OCI-LY7 (cell line): ENCODE data around the gene CAPN13. TPM values are rescaled to one million over a fixed set of nuclear protein-coding genes. Genes with fewer than 3 reads are reported as not detected.

Experiments used
- BruUV-seq: library from RNA; stranded (reverse); fragments of 400-500 nt; replicated peaks from 2 replicates; lab custom pipeline; 2021; lab: Mats Ljungman, UMichigan
- CTCF ChIA-PET: fragments of 300-600 bp; sonication (Branson Sonifier 250); formaldehyde crosslinking; loops from one replicate; lab custom pipeline; 2022; ENCODE audit warnings: antibody characterized with exemption; ENCODE audit not compliant: unreplicated experiment; lab: Charles Lee
- POLR2A ChIA-PET: fragments of 300-600 bp; sonication (Branson Sonifier 250); formaldehyde crosslinking; loops from one replicate; lab custom pipeline; 2022; ENCODE audit warnings: antibody characterized with exemption; lab: Charles Lee
- DNase-seq: peaks from one replicate; pipeline ENCODE4 v3.0.0-alpha.2; 2015; ENCODE audit warnings: low spot score
- H2AFZ ChIP-seq: fragments of 200-600 bp; sonication (generic), shearing (Covaris generic); 2 replicates; pipeline ENCODE4 v1.6.1; 2014; ENCODE audit warnings: mild to moderate bottlenecking, antibody characterized with exemption, low read length, moderate library complexity
- H3K27ac ChIP-seq: fragments of 200-600 bp; sonication (generic); 2 replicates; pipeline ENCODE4 v1.5.1; 2014; ENCODE audit warnings: mixed run types, low read depth, mild to moderate bottlenecking, moderate library complexity, low read length, inconsistent platforms; ENCODE audit not compliant: poor library complexity, severe bottlenecking
- H3K36me3 ChIP-seq: fragments of 200-600 bp; sonication (generic); 2 replicates; pipeline ENCODE4 v1.6.1; 2014; ENCODE audit warnings: mild to moderate bottlenecking, antibody characterized with exemption, low read length, moderate library complexity, mixed read lengths; ENCODE audit not compliant: insufficient read depth
- H3K4me1 ChIP-seq: fragments of 200-600 bp; sonication (generic); 2 replicates; pipeline ENCODE4 v1.5.1; 2014; ENCODE audit warnings: mild to moderate bottlenecking, low read length; ENCODE audit not compliant: insufficient read depth, poor library complexity, severe bottlenecking
- H3K4me2 ChIP-seq: fragments of 200-600 bp; sonication (generic); 2 replicates; pipeline ENCODE4 v1.6.1; 2014; ENCODE audit warnings: mild to moderate bottlenecking, low read length
- H3K4me3 ChIP-seq: fragments of 200-600 bp; sonication (generic); 2 replicates; pipeline ENCODE4 v1.5.1; 2014; ENCODE audit warnings: mild to moderate bottlenecking, low read depth, low read length; ENCODE audit not compliant: poor library complexity, severe bottlenecking
- H3K79me2 ChIP-seq: fragments of 200-600 bp; sonication (generic); 2 replicates; pipeline ENCODE4 v1.6.1; 2016; ENCODE audit warnings: low read depth, mild to moderate bottlenecking, low read length, moderate library complexity, mixed read lengths; ENCODE audit not compliant: insufficient read depth
- H3K9me2 ChIP-seq: fragments of 200-600 bp; sonication (generic); 2 replicates; pipeline ENCODE4 v1.6.1; 2016; ENCODE audit warnings: mild to moderate bottlenecking, low read length, mixed read lengths; ENCODE audit not compliant: insufficient read depth
- H3K9me3 ChIP-seq: fragments of 200-600 bp; sonication (generic); 2 replicates; pipeline ENCODE4 v1.6.1; 2014; ENCODE audit warnings: mild to moderate bottlenecking, mixed run types, low read length, mixed read lengths
- H4K20me1 ChIP-seq: fragments of 200-600 bp; sonication (generic); 2 replicates; pipeline ENCODE4 v1.6.1; 2014; ENCODE audit warnings: mild to moderate bottlenecking, antibody characterized with exemption, low read length, moderate library complexity, mixed read lengths; ENCODE audit not compliant: insufficient read depth
- EZH2phosphoT487 ChIP-seq: fragments of 200-600 bp; sonication (generic); IDR thresholded peaks from 2 replicates; pipeline ENCODE4 v1.6.1; 2018; ENCODE audit warnings: low read depth, borderline replicate concordance, mild to moderate bottlenecking, mixed run types, antibody characterized with exemption, low read length, moderate library complexity, mixed read lengths
- intact Hi-C: fragments of 100-400 bp; cut with micrococcal nuclease; formaldehyde crosslinking; loops from one replicate; pipeline ENCODE4 v1.10.0; 2022; ENCODE audit not compliant: unreplicated experiment
- total RNA-seq, 2 experiments: library from RNA; depleted of rRNA in 1 of 2; stranded (reverse); fragments of >200 nt in 1 of 2; shearing (Covaris generic) in 1 of 2; gene quantifications; 2 replicates each; pipeline ENCODE4 v1.2.3, GENCODE V29; 2014 to 2022
- TF ChIP-seq, protein P1 (sequence below): fragments of 200-600 bp; sonication (generic); conservative IDR thresholded peaks from 2 replicates; pipeline ENCODE4 v1.5.1; 2014; ENCODE audit warnings: mild to moderate bottlenecking, antibody characterized with exemption, low read length, moderate library complexity, mixed read lengths

CAPN13 gene
- total RNA-seq, 2 experiments from 2014 or later = 0.13 TPM; not detected in 1

DNA sequence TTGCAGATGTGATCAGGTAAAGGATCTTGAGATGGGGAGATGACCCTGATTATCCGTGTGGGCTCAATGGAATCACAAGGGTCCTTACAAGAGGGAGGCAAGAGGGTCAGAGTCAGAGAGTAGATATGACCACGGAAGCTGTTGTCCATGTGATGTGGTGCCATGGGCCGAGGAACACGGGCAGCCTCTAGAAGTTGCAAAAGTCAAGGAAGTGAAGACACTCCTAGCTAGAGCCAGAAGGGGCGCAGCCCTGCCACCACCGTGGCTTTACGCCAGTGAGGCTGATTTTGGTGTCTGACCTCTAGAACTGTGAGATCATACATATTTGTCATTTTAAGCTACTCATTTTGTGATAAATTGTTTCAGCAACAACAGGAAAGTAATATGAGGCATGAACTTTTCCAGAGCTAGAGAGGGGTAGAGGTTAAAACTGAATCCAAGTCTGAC lies 114.4 kb downstream of the CAPN13 start:
- peaks cover 4% of the 10 kb centered on the region for H3K4me1 ChIP-seq
- no peaks in the 10 kb centered on the region for H3K79me2 ChIP-seq
- no peaks in the 10 kb centered on the region for H4K20me1 ChIP-seq
- intact Hi-C loops = no loop called here
- no peaks in the 10 kb centered on the region for H3K9me2 ChIP-seq
- no TSS peak for BruUV-seq
- ChIA-PET CTCF (interaction anchor here (0.7 to 1.6 kb wide), 2 partner anchors 19 to 546 kb away, joined by 3 to 8 read pairs; partner anchors contain the start of gene YPEL5), POLR2A (no interaction called here)
- H3K36me3 ChIP-seq = no peaks in the 10 kb centered on the region
- H2AFZ ChIP-seq = no peak overlapping the region
- DNase-seq = no peak
- H3K4me2 ChIP-seq = no peak overlapping the region
- H3K4me3 ChIP-seq = no peak overlapping the region
- no peaks in the 10 kb centered on the region for H3K9me3 ChIP-seq
- H3K27ac ChIP-seq = no peak overlapping the region
- TF ChIP-seq, protein P1, sequence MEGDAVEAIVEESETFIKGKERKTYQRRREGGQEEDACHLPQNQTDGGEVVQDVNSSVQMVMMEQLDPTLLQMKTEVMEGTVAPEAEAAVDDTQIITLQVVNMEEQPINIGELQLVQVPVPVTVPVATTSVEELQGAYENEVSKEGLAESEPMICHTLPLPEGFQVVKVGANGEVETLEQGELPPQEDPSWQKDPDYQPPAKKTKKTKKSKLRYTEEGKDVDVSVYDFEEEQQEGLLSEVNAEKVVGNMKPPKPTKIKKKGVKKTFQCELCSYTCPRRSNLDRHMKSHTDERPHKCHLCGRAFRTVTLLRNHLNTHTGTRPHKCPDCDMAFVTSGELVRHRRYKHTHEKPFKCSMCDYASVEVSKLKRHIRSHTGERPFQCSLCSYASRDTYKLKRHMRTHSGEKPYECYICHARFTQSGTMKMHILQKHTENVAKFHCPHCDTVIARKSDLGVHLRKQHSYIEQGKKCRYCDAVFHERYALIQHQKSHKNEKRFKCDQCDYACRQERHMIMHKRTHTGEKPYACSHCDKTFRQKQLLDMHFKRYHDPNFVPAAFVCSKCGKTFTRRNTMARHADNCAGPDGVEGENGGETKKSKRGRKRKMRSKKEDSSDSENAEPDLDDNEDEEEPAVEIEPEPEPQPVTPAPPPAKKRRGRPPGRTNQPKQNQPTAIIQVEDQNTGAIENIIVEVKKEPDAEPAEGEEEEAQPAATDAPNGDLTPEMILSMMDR = no peak

DNA sequence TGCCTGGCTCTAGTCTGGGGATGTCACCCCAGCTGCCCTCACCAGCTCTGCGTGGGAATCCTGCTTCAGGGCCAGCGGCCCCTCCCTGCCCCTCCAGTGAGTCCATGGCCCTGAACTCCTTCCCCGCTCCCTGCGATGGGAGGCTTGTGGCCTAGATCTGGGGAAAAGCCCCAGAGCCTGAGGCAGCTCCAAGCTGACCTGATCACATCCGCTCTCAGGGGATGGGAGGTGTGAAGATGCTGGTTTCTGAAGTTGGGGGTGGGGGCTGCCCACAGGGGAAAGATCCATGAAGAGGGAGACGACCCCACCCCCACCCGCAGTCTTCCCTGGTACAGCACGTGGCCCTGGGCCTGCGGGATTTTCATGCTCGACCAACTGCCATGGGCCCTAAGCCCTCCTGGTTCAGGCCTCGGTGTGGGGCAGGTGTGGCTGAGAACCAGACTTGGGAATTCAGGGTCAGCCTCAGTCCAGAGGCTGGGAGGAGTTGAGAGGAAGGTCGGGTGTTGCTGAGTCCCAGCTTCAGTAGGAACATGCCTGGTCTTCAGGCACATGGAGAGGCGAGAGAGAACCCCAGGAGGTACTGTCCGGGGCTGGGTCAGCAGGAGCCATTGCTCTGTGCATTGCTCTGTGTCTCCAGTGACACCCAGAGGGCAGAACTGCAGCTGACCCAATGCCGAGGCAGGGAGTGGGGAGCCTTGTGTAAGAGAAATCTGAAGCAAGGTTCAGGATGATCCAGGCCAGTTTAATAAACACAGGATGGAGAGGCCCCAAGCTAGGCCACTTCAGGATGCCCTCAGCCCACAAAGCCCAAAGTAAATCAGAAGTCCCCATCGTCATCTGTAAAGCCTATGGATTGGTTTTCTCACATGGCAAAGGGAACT lies 115.1 kb downstream of the CAPN13 start:
- intact Hi-C loops = no loop called here
- H3K4me3 ChIP-seq = no peak overlapping the region
- H3K27ac ChIP-seq = no peak overlapping the region
- DNase-seq = no peak
- no peaks in the 10 kb centered on the region for H4K20me1 ChIP-seq
- POLR2A ChIA-PET = interaction anchor here (1.5 kb wide), 1 partner anchor 26 kb away, joined by 4 read pairs; no protein-coding TSS in a partner anchor
- BruUV-seq = no TSS peak
- H3K4me1 ChIP-seq = no peaks in the 10 kb centered on the region
- TF ChIP-seq EZH2phosphoT487 = no peak
- TF ChIP-seq, protein P1 = no peak
- H3K9me3 ChIP-seq = no peaks in the 10 kb centered on the region
- no peaks in the 10 kb centered on the region for H3K36me3 ChIP-seq
- H2AFZ ChIP-seq = no peak overlapping the region
- no peaks in the 10 kb centered on the region for H3K79me2 ChIP-seq
- CTCF ChIA-PET = no interaction called here
- H3K9me2 ChIP-seq = no peaks in the 10 kb centered on the region
- H3K4me2 ChIP-seq = no peak overlapping the region
